Tongue (tissue), 3 donors: ENCODE measurements around the gene RGSL1. TPM values are rescaled to one million over a fixed set of nuclear protein-coding genes. Genes with fewer than 3 reads are reported as not detected.

Experiments
- DNase-seq: peaks from one replicate; pipeline ENCODE4 v3.0.0-alpha.2; 2015
- small RNA-seq: library from RNA; depleted of rRNA; stranded (forward); fragments of <200 nt; gene quantifications from one replicate; pipeline ENCODE3, GENCODE V24; 2014; ENCODE audit warnings: low replicate concordance
- total RNA-seq: library from RNA; depleted of rRNA; stranded (reverse); fragments of >200 nt; gene quantifications from one replicate; pipeline ENCODE4 v1.2.3, GENCODE V29; 2014

Gene RGSL1
- total RNA-seq, 1 donor from 2014 or later = not detected

DNA sequence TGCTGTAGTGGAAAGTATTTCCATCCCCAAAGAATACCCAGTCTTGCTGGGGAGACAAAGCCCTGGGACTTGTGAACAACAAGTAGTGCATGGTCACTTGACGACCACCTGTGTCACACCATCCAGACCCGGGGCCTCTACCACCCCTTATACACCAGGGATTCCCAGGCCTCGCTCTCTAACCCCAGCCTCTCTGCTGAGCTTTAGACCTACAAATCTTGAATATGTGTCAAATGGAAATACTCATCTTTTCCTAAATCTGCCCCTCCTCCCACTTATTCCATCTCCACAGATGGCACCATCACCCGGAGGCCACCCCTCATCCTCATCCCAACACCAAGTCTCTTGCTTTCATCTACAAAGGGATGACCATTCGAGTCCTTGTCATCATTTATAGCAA lies 140.0 kb downstream of the RGSL1 start:
- no peak for DNase-seq

DNA sequence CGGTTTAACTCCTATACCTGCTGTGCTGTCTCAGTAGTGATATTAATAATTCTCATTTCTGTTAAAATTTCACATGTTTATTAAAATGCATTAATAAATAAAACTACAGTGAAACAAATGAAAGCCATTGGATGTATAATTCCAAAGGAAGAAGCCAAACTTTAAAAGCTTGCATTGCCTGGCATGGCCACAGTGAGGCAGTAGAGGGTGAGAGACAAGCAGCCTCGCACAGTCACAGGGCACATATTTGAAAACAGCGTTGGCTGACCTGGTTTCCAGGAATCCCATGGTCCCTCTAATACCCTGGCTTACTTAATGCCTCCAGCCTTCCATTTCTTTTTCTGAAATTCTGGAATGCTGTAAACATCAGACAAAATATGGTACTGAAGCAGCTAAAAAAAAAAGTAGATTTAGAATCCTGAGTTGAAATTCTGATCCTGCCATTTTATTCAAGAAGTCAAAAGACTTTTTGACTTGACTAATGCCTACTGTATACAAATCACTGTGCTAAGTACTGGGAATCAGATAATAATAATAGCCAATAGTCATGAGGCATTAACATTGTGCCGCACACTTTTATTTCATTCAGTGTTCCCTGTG lies 145.8 kb downstream of the RGSL1 start:
- DNase-seq = peak; percentile 77

DNA sequence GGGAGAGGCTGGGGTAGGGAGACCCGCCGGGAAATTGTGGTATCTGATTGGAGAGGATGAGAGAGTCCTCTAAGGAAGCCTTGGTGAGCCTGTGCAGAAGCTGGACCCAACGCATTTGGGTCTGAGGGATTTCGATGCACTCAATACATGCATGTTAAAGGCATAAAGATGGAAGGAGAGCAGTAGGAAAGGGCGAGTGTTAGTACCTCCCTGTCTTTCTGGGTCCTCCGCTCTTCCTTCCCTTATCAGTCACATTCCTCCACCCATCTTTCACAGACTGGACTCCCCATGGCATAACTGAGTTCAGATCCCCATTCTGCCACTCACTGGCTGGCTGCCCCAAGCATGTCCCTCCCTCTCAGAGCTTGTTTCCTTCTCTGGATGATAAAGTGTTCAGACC lies 147.0 kb downstream of the RGSL1 start:
- no peak for DNase-seq

- DNase-seq = no peak
Measured at GRCh38 chr1:182598296-182598695, 148.3 kb downstream of the RGSL1 start.

DNA sequence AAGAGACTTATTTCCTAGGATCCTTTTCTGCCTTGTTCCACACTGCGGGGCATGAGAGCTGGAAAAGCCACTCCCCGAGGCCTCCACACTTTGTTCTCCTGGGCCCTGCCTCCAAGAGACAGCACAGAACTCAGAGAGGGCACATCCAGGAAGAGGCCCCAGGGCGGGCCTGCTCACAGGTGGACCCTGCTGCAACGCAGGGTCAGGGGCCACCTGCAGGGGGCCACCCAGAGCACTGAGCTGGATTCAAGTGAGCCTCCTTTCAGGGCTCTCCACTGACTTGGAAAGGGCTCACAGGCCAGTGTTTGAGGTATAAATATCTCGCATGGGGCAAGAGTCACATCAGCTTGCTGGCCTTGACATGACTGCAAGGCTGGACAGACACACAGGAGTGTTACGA lies 149.4 kb downstream of the RGSL1 start:
- no peak for DNase-seq

GRCh38 chr1:182600036-182600713 lies 150.2 kb downstream of the RGSL1 start:
- no peak for DNase-seq

- no peak for DNase-seq
Measured at GRCh38 chr1:182600745-182601415, 150.9 kb downstream of the RGSL1 start.

GRCh38 chr1:182601416-182601786 lies 151.5 kb downstream of the RGSL1 start:
- DNase-seq = peak; percentile 94

DNA sequence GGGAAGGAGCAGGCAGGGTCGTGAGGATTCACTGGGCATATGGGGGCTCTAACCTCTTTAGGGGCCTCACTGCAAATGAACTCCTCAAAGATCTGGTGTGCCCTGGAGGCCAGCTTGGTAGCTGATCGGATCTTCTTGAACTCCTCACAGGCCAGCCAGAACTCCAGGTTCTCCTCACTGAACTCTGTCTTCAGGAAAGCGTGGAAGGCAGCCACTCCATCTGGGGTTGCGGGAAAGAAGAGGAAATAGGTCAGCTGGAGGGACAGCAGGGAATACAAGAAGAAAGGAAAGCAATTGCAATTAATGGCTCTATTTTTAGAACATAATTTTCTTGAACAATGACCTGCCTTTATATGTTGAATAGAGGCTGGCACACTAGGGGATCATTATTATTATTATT lies 152.0 kb downstream of the RGSL1 start:
- no peak for DNase-seq

DNA sequence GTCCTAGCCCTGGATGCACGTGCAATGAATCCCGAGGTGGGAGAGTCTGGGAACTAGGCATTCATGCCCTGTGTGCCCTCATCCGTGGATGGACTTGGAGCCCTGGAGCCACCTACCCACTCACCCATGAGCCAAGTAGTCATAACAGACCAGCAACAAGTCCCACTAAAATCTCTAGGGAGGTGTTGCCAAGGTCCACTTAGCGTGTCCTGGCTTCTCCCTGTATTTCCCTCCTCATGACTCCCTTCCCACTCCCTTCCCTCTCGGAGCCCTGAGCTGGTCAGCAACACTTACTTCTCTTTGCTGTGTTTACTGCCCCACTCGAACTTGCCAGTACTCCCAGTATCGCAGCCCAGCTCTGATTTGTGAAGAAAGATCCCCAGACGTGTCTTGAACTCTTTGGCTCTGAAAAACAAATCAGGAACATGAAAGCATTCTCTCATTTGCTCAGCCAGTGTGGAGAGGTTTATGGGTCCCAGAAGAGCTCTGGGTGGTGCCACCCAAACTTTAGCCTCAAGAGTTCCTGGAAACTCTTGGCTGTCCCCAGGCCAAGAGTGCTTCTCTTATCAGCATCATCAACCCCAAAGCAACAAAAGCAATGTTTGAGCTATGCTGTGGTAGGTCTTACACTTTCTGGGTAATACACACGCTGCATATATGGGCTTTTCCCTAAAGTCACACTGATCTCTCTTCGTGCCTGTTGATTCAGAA lies 153.1 kb downstream of the RGSL1 start:
- no peak for DNase-seq

- peak; percentile 52 for DNase-seq
Measured at GRCh38 chr1:182603646-182604174, 153.8 kb downstream of the RGSL1 start.

GRCh38 chr1:182604175-182605164 lies 154.5 kb downstream of the RGSL1 start, which contains the start of gene RGS16:
TSS of gene RGS16 (minus strand) at chr1:182604389. CDS start at chr1:182604259, 130 bp downstream.
- DNase-seq = peak; percentile 96

- no peak for DNase-seq
Measured at GRCh38 chr1:182607566-182607965, 157.6 kb downstream of the RGSL1 start.

DNA sequence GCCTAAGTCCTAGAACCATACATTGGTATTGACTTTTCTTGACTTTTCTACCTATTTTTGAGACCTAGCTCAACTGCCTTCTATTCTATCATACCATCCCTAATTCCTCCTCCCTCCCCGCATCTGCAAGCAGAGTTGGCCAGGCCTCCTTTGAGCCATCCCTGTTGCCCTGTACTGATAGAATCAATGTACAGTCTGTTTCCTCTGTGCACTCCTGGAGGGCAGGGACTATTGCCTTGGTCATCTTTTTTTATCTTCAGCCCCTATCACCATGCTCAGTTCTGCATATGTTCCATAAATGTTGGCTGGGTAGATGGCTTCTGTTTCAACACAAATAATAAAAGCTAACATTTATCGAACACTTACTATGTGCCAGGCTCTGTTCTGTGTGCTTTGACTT lies 158.3 kb downstream of the RGSL1 start:
- no peak for DNase-seq

DNA sequence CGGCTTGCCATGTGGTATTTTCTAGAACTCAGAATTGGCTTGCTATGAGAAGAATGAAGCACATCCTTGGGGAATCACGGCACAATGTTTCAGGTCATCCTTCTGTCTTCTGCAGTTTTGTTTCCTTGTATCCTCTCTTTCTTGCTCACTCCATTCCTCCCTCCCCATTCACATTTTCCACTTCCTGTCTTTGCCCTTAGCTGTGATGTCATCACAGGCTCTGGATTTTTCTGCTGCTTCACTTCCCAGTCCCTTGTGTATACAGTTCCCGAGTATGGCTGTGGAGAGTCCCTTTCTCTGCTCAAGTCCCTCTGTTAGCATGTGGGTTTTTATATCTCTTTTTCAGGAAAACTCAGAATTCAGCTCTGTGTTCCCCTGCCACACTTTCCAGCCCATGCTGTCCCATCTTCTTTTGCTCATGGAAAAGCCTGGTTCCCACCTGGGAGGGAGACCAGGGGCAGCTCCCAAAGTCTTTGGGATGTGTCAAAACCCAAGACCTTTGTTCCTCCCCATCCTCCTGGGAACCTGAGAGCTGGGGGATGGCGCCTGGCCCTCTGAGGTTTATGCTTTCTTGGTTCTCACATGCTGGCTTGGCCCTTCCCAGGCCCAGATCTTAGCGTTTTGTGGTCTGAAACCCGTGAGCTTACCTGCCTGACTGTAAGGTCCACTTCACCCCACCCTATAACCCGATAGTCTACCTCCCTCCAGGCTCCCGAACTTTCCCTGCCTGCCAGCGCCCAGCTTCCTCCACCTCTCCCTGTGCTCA lies 159.1 kb downstream of the RGSL1 start:
- DNase-seq = no peak

Small RNA genes within 50 kb of the gene (small RNA-seq; reads per million reads assigned to genes)
- not detected for gene RF00017

Other genes with a start within 250 kb of the RGSL1 start
- gene GLUL, start 58.4 kb upstream of the RGSL1 start, total RNA-seq = 609 TPM
- gene TEDDM1, start 49.5 kb upstream of the RGSL1 start, total RNA-seq = not detected
- 7.4 TPM for gene RNASEL, start 139.1 kb downstream of the RGSL1 start, total RNA-seq
- 10.3 TPM for gene RGS16, start 154.2 kb downstream of the RGSL1 start, total RNA-seq
- 0.10 TPM for gene RGS8, start 234.4 kb downstream of the RGSL1 start, total RNA-seq